Astrocyte (in vitro differentiated cells and primary cell): ENCODE measurements around the gene PTPRN2. TPM values are rescaled to one million over a fixed set of nuclear protein-coding genes. Genes with fewer than 3 reads are reported as not detected.

Experiments
- DNase-seq: peaks from one replicate; pipeline ENCODE4 v3.0.0-alpha.2; 2010; ENCODE audit warnings: low read depth
- FAIRE-seq: peaks from 2 replicates; lab custom pipeline; 2011; peaks lifted over from hg19 to GRCh38; lab: Jason Lieb, UNC
- H2AFZ ChIP-seq: 2 replicates; pipeline ENCODE4 v1.6.0; 2012; ENCODE audit warnings: low read depth, low read length, inconsistent platforms
- H3K27ac ChIP-seq: 2 replicates; pipeline ENCODE4 v1.5.1; 2011; ENCODE audit warnings: low read depth, low read length, inconsistent platforms
- H3K27me3 ChIP-seq: 2 replicates; pipeline ENCODE4 v1.6.0; 2011; ENCODE audit warnings: low read length, inconsistent platforms; ENCODE audit not compliant: insufficient read depth
- H3K36me3 ChIP-seq: 2 replicates; pipeline ENCODE4 v1.5.1; 2011; ENCODE audit warnings: low read length, inconsistent platforms; ENCODE audit not compliant: insufficient read depth
- H3K4me1 ChIP-seq: 2 replicates; pipeline ENCODE4 v1.5.1; 2011; ENCODE audit warnings: low read length, inconsistent platforms; ENCODE audit not compliant: insufficient read depth
- H3K4me2 ChIP-seq: 2 replicates; pipeline ENCODE4 v1.6.0; 2012; ENCODE audit warnings: low read length, inconsistent platforms
- H3K4me3 ChIP-seq: 2 replicates; pipeline ENCODE4 v1.5.1; 2011; ENCODE audit warnings: low read depth, mild to moderate bottlenecking, low read length, inconsistent platforms; ENCODE audit not compliant: insufficient read depth
- H3K79me2 ChIP-seq: 2 replicates; pipeline ENCODE4 v1.6.0; 2012; ENCODE audit warnings: mild to moderate bottlenecking, low read length, inconsistent platforms; ENCODE audit not compliant: insufficient read depth
- H3K9ac ChIP-seq: 2 replicates; pipeline ENCODE4 v1.6.0; 2012; ENCODE audit warnings: mild to moderate bottlenecking, low read length, inconsistent platforms
- H3K9me3 ChIP-seq: 2 replicates; pipeline ENCODE4 v1.5.1; 2012; ENCODE audit warnings: low read depth, mild to moderate bottlenecking, low read length, inconsistent platforms; ENCODE audit not compliant: insufficient read depth
- H4K20me1 ChIP-seq: 2 replicates; pipeline ENCODE4 v1.6.0; 2012; ENCODE audit warnings: low read length, inconsistent platforms; ENCODE audit not compliant: insufficient read depth
- H3K27ac Mint-ChIP-seq: one replicate; pipeline ENCODE4 v1.8.0; 2021; ENCODE audit warnings: mild to moderate bottlenecking, mixed read lengths; ENCODE audit not compliant: unreplicated experiment
- H3K27me3 Mint-ChIP-seq: one replicate; pipeline ENCODE4 v1.8.0; 2021; ENCODE audit warnings: low read depth, mixed read lengths; ENCODE audit not compliant: unreplicated experiment
- H3K36me3 Mint-ChIP-seq: one replicate; pipeline ENCODE4 v1.8.0; 2021; ENCODE audit warnings: low read depth, mixed read lengths; ENCODE audit not compliant: unreplicated experiment
- H3K4me1 Mint-ChIP-seq: one replicate; pipeline ENCODE4 v1.8.0; 2021; ENCODE audit warnings: low read depth, mixed read lengths; ENCODE audit not compliant: unreplicated experiment
- H3K4me3 Mint-ChIP-seq: one replicate; pipeline ENCODE4 v1.8.0; 2021; ENCODE audit warnings: mild to moderate bottlenecking, moderate library complexity, mixed read lengths; ENCODE audit not compliant: unreplicated experiment
- H3K9me3 Mint-ChIP-seq: one replicate; pipeline ENCODE4 v1.8.0; 2021; ENCODE audit warnings: mild to moderate bottlenecking, mixed read lengths; ENCODE audit not compliant: unreplicated experiment
- EZH2 ChIP-seq: IDR thresholded peaks from 2 replicates; pipeline ENCODE4 v1.6.1; 2012; ENCODE audit warnings: mild to moderate bottlenecking, low read length, inconsistent platforms; ENCODE audit not compliant: insufficient read depth
- total RNA-seq: library from RNA; stranded (reverse); gene quantifications from 2 replicates; pipeline ENCODE4 v1.2.1, GENCODE V29; 2021
- TF ChIP-seq, protein P1 (sequence below): IDR thresholded peaks from 2 replicates; pipeline ENCODE4 v1.5.1; 2011; ENCODE audit warnings: low read depth, mild to moderate bottlenecking, inconsistent platforms, low read length, moderate library complexity; ENCODE audit not compliant: insufficient read depth

The PTPRN2 gene
- total RNA-seq, 1 donor from 2014 or later: 0.09 TPM

DNA sequence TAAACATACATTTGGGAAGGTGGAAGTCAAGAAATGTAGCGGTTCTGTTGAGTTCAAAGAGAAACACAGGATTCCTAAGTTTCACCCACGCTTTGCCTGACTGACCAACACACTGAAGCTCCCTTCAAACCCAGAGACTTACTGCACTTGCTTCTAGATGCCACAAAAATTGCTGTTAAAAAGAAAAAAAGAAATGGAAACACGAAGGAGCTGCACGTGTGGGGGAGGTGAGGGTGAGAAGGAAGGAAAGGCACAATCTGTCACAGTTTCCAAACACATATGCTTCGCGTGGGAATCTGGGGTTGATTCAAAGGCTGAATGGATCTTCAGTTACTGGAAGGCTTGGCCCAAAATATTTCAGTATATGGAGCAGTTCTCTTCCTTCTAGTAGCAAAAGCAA, 755.2 kb downstream of the PTPRN2 start:
- TF ChIP-seq, protein P1, sequence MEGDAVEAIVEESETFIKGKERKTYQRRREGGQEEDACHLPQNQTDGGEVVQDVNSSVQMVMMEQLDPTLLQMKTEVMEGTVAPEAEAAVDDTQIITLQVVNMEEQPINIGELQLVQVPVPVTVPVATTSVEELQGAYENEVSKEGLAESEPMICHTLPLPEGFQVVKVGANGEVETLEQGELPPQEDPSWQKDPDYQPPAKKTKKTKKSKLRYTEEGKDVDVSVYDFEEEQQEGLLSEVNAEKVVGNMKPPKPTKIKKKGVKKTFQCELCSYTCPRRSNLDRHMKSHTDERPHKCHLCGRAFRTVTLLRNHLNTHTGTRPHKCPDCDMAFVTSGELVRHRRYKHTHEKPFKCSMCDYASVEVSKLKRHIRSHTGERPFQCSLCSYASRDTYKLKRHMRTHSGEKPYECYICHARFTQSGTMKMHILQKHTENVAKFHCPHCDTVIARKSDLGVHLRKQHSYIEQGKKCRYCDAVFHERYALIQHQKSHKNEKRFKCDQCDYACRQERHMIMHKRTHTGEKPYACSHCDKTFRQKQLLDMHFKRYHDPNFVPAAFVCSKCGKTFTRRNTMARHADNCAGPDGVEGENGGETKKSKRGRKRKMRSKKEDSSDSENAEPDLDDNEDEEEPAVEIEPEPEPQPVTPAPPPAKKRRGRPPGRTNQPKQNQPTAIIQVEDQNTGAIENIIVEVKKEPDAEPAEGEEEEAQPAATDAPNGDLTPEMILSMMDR: no peak
- TF ChIP-seq EZH2: no peak
- no peak for FAIRE-seq
- no peak for DNase-seq
- Histone ChIP-seq H3K4me1 (no peaks in the 10 kb centered on the region), H3K4me3 (no peak overlapping the region), H4K20me1 (no peaks in the 10 kb centered on the region), H3K4me2 (no peak overlapping the region), H3K27me3 (no peaks in the 10 kb centered on the region), H3K27ac (no peak overlapping the region), H3K9me3 (peaks cover under 1% of the 10 kb centered on the region), H3K36me3 (no peaks in the 10 kb centered on the region), H3K79me2 (no peaks in the 10 kb centered on the region), H3K9ac (no peak overlapping the region), H2AFZ (no peak overlapping the region)
- Mint-ChIP-seq H3K4me1 (no peaks in the 10 kb centered on the region), H3K9me3 (peaks cover 18% of the 10 kb centered on the region), H3K4me3 (no peak overlapping the region), H3K27me3 (no peaks in the 10 kb centered on the region), H3K36me3 (peaks cover 4% of the 10 kb centered on the region), H3K27ac (no peak overlapping the region)

DNA sequence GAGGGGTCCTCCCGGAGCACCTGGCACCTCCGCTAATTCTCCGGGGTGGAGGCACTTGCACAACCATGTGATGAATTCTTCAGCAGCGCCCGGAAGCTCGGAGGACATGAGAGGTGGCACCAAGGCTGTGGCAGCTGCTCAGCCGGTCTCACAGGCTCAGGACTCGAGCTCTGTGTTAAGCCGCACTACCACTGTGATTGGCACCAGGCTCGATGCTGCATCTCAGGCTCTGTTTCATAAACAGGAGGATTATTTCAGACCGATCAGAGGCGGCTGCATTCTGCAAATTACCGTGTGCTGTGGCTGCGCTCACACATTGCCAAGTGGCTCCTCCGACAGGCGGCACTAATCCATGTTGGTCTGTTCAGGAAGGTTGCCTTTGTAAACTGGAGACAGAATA, 755.6 kb downstream of the PTPRN2 start:
- Mint-ChIP-seq H3K27me3 (no peaks in the 10 kb centered on the region), H3K4me3 (no peak overlapping the region), H3K4me1 (no peaks in the 10 kb centered on the region), H3K9me3 (peaks cover 18% of the 10 kb centered on the region), H3K36me3 (peaks cover 4% of the 10 kb centered on the region), H3K27ac (no peak overlapping the region)
- H3K27me3 ChIP-seq: no peaks in the 10 kb centered on the region
- no peak overlapping the region for H3K27ac ChIP-seq
- H2AFZ ChIP-seq: no peak overlapping the region
- H3K9me3 ChIP-seq: no peaks in the 10 kb centered on the region
- H3K9ac ChIP-seq: no peak overlapping the region
- TF ChIP-seq, protein P1: no peak
- no peak for TF ChIP-seq EZH2
- H4K20me1 ChIP-seq: no peaks in the 10 kb centered on the region
- no peak overlapping the region for H3K4me3 ChIP-seq
- no peaks in the 10 kb centered on the region for H3K79me2 ChIP-seq
- FAIRE-seq (no peak), DNase-seq (no peak)
- H3K4me1 ChIP-seq: no peaks in the 10 kb centered on the region
- no peaks in the 10 kb centered on the region for H3K36me3 ChIP-seq
- no peak overlapping the region for H3K4me2 ChIP-seq

DNA sequence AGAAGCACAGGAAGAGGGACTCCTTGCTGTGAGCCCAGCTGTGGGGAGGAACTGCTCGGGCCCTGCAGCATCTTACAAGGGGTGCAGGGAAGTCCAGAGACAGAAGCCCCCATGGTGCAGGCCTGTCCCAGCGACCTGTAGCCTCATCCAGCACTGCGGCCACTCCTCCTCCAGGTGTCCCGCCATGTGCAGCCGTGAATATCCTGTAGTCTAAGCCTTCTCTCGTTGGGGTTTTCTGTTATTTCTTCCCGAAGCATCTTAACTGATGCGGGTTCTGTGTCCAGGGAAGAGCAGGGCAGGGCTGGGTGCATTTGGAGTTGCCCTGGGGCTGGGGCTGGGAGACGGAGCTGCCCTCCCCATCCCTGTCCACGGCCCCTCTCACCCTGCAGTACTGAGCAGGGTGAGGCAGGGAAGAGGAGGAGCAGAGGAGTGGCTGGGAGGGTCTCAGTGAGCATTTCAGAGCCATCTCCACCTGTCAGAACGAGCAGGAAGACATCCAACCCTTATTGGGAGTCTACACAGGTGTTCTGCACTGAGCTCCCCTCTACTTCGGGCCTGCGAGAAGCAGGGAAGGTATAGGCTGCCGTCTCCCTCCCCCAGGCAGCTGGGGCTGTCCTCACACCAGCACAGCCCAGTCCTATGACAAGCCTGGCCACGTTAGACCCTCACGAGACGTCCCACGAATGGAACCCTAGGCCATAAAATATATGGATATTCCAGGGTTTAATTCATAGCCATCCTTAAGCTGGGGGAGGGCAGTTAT, 756.3 kb downstream of the PTPRN2 start:
- FAIRE-seq: no peak
- H3K9ac ChIP-seq: no peak overlapping the region
- H3K27ac Mint-ChIP-seq: no peak overlapping the region

More for the DNA sequence above, 756.3 kb downstream of the PTPRN2 start:
- Mint-ChIP-seq H3K27me3 (no peaks in the 10 kb centered on the region), H3K36me3 (peaks cover 4% of the 10 kb centered on the region), H3K4me3 (no peak overlapping the region), H3K4me1 (no peaks in the 10 kb centered on the region), H3K9me3 (peaks cover 18% of the 10 kb centered on the region)
- Histone ChIP-seq H3K27ac (no peak overlapping the region), H4K20me1 (no peaks in the 10 kb centered on the region), H3K27me3 (no peaks in the 10 kb centered on the region), H2AFZ (no peak overlapping the region), H3K9me3 (no peaks in the 10 kb centered on the region), H3K36me3 (no peaks in the 10 kb centered on the region), H3K79me2 (no peaks in the 10 kb centered on the region), H3K4me1 (no peaks in the 10 kb centered on the region), H3K4me2 (no peak overlapping the region), H3K4me3 (no peak overlapping the region)
- TF ChIP-seq EZH2: no peak
- TF ChIP-seq, protein P1: no peak
- no peak for DNase-seq
